Stimulated activated CD4-positive, alpha-beta T cell treated with anti-CD3 and anti-CD28 coated beads, Interleukin-2, amount 100 ng/mL, for 4 hours (primary cell): ENCODE results near the gene BBS1.

Experiments used
- DNase-seq: peaks from one replicate; pipeline ENCODE4 v3.0.0-alpha.2; 2020; ENCODE audit warnings: low read depth

BBS1 gene

DNA sequence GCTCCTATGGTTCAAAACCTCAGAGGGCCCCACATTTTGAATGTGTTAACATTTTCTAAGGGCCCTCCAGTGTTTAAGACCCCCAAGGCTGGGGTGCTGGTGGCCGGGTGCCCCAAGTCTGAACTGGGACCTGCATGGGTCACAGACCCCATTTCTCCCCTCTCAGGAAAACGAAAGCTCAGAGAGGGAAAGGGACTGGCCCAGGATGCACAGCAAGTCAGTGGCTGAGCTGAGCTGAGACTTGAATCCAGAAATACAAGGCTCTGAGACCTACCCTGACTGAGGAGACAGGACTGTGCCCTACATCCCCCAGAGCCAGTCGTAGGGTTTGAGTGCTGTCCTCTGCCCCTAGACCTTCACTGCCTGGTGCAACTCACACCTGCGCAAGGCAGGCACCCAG, 40.5 kb downstream of the BBS1 start:
- no peak for DNase-seq

DNA sequence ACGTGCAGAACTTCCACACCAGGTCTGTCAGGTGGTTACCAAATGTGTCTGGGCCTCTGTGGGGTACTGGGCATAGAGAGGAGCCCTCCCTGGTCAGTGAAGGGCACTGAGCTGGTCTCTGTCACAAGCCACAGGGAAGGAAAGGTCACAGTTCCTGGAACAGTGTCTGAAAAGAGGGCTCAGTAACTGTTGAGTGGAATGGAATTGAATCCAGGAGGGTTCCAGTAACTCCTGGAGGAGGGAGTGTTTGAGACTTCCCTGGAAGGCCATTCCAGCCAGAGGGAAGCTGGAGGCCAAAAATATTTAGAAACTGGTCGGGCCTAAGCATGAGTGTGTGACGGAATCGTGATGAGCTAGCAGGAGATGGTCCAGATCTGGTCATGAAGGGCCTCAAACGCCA, 44.2 kb downstream of the BBS1 start:
- no peak for DNase-seq

- DNase-seq: no peak
Observed at GRCh38 chr11:66555416-66555815, 45.0 kb downstream of the BBS1 start.

DNA sequence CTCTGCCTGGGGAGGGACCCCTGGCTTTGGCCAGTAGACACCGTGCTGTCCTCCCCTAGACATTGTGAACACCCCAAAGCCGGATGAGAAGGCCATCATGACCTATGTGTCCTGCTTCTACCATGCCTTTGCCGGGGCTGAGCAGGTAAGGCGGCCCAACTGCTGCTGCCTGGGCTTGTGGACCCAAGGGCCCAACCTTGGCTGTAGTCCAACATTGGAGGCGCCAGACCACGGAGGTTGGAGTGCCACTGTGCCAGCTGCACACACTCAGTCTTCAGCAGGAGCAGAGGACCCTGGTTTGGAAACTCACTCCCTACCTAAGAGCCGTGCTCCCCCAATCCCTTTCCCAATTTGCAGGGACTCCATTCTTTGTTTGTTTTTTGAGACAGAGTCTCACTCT, 45.7 kb downstream of the BBS1 start:
- no peak for DNase-seq

DNA sequence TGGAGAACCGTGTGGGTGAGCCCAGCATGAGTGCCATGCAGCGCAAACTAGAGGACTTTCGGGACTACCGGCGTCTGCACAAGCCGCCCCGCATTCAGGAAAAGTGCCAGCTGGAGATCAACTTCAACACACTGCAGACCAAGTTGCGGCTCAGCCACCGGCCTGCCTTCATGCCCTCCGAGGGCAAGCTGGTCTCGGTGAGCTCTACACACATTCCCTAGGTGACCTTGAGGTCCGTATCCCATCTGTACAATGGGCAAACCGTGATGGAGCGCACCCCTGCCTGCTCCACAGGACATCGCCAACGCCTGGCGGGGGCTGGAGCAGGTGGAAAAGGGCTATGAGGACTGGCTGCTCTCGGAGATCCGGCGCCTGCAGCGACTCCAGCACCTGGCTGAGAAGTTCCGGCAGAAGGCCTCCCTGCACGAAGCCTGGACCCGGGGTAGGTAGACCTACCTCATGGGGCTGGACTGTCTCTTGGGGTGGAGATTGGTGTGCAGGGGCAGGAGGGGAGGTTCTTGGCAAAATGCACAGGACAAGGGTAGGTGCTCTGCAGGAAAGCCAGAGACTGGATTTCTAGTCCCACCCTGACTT, 47.4 kb downstream of the BBS1 start:
- DNase-seq: no peak

DNA sequence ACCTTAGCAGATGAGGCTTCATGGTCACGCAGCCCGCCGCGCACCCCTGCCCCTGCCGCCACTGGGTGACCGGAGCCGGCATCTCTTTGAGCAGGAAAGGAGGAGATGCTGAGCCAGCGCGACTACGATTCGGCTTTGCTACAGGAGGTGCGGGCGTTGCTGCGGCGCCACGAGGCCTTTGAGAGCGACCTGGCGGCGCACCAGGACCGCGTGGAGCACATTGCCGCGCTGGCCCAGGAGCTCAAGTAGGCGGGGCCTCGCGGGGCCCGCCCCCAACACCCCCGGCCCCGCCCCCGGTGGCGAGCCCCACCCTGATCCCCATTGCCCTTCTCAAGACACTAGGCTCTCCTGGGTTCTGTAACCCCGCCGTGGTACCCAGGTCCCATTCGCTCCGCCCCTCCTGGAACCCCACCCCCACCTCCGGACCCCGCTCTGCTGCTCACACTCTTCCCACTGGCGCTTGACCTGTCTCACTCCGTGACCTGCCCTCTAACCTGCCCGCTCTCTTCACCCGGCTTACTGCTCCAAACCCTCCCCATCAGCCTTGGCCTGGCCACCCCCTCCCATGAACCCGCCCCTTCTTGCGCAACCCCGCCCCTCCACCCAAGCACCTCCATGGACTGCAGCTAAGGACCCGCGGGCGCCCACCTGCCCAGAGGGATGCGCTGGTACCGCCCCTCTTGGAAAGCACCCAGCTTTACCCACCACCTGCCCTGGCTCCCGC, 48.9 kb downstream of the BBS1 start:
- peak; percentile 41 for DNase-seq

DNA sequence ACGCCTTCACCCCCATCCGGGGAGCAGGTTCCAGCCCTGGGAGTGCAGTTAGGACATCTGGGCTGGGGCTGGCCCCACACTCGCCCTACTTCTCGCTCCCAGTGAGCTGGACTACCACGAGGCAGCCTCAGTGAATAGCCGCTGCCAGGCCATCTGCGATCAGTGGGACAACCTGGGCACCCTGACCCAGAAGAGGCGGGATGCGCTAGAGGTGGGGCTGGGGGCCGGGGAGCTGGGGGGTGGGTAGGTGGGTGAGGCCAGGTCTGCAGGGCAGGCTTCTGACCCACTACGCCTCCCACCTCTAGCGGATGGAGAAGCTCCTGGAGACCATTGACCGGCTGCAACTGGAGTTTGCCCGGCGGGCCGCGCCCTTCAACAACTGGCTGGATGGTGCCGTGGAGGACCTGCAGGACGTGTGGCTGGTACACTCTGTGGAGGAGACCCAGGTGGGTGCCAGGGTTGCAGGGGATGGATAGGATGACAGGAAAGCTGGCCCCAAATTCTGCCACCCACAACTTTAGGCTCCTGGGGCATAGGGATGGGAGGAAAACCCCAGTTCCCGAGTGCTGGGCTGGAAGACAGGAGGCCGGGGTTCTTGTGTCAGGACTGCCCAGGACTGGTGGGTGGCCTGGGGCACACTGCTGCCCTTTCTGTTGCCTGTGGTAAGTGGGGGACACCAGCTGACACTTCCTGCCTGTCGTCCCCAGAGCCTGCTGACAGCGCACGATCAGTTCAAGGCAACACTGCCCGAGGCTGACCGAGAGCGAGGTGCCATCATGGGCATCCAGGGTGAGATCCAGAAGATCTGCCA, 49.6 kb downstream of the BBS1 start:
- no peak for DNase-seq

DNA sequence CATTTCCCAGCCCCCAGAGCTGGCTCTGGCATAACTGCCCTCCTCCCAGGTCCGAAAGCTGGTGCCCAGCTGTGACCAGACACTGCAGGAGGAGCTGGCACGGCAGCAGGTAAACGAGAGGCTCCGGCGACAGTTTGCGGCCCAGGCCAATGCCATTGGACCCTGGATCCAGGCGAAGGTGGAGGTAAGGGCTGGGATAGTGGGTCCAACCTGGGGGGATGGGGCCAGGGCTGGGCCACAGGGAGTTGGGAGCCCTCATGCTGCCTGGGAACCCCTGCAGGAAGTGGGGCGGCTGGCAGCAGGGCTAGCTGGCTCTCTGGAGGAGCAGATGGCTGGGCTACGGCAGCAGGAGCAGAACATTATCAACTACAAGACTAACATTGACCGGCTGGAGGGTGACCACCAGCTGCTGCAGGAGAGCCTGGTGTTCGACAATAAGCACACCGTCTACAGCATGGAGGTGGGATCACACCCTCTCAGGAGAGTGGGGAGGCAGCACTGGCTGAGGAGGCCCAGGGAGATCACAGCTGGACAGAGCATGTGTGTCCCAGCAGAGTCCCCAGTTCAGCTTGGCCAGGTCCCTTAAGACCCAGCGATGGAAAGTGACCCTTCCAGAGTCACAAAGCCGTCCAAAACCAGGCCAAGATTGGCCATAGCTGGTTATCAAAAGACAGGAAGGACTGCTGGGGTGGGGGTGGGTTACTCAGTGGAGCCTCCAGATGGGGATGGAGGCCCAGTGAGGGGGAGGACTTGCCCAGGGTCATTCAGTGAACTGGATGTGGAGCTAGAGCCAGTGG, 50.9 kb downstream of the BBS1 start:
- no peak for DNase-seq

DNA sequence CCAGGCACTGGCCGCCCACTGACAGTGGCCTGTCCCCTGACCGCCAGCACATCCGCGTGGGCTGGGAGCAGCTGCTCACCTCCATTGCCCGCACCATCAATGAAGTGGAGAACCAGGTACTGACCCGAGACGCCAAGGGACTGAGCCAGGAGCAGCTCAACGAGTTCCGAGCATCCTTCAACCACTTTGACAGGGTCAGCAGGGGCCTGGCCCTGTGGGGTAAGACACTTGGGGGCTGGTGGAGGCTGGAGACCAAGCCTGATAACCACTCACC, 51.5 kb downstream of the BBS1 start:
- DNase-seq: no peak

- DNase-seq: no peak
Observed at GRCh38 chr11:66562275-66562674, 51.8 kb downstream of the BBS1 start.

DNA sequence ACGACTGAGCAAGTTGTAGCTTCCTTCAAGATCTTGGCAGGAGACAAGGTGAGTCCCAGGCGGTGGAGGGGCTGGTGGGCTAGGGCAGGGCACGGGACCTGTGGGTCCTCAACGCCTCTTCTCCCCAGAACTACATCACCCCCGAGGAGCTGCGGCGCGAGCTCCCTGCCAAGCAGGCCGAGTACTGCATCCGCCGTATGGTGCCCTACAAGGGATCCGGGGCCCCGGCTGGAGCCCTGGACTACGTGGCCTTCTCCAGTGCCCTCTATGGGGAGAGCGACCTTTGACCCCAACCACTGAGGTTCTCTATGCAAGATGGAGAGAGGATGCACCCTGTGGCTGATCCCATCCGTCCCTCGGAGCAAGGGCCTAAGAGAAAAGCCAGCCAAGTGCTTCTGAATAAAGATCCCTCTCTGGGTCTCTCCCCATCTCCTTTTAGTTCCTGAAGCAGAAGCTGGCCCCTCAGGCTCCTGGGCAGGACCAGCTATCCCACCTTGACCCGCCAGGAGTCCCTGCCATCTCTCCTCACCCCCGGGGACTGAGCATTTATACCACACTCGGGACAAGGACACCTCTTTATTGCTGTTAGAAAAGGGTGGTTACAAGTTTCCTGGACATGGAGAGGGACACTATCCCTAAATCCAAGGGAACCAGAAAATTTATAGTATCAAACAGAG, 52.6 kb downstream of the BBS1 start:
- no peak for DNase-seq

GRCh38 chr11:66563832-66564231, 53.4 kb downstream of the BBS1 start:
- DNase-seq: no peak

GRCh38 chr11:66564538-66564937, 54.1 kb downstream of the BBS1 start:
- no peak for DNase-seq

DNA sequence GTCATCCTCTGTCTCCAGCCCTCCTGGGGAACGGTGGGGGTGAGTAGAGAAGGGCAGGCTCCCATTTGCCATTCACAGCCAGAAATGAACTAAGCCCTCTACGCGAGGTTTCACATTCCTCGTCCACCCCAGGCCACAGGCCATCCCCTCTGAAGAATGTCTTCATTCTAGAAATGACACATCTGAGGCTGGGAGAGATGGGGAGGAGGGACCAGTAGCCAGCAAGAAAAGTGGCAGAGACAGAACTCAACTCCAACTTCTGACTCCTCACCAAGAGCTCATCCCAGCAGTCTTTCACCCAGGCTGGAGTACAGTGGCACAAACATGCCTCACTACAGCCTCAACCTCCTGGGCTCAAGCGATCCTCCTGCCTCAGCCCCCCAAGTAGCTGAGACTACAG, 54.5 kb downstream of the BBS1 start:
- no peak for DNase-seq

DNA sequence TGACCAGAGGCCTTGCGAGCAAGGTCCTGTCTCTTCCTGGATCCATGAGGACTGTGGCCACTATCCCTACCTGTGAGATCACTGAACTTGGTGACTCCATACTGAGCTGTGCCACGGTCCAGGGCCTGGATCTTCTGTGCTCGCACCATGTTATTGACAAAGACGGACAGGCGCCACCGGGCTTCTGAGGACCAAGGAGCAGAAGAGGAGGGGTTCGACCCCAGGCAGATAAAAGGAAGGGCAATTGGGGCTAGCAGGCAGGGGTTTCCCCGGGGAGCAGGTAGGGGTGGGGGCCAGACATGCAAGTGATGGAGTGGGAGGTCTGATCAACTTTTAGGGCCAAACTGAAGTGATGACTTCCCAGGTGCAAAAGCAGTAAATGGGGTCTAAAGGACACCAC, 55.8 kb downstream of the BBS1 start:
- no peak for DNase-seq

DNA sequence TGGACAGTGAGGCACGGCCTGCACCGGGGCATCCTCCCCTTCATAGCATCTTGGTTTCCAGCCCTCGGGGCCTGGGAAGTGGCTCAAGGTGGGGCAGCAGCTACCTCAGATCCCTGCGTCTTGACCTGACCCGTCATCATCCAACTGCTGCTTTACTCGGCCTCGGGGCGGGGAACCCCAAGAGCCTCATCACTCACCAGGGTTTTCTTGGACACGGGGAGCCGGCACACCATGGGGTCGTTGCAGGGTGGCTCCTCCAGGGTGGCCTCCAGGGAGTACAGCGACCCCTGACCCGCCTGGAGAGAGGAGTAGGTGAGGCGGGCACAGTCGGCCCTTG, 57.3 kb downstream of the BBS1 start:
- DNase-seq: no peak

DNA sequence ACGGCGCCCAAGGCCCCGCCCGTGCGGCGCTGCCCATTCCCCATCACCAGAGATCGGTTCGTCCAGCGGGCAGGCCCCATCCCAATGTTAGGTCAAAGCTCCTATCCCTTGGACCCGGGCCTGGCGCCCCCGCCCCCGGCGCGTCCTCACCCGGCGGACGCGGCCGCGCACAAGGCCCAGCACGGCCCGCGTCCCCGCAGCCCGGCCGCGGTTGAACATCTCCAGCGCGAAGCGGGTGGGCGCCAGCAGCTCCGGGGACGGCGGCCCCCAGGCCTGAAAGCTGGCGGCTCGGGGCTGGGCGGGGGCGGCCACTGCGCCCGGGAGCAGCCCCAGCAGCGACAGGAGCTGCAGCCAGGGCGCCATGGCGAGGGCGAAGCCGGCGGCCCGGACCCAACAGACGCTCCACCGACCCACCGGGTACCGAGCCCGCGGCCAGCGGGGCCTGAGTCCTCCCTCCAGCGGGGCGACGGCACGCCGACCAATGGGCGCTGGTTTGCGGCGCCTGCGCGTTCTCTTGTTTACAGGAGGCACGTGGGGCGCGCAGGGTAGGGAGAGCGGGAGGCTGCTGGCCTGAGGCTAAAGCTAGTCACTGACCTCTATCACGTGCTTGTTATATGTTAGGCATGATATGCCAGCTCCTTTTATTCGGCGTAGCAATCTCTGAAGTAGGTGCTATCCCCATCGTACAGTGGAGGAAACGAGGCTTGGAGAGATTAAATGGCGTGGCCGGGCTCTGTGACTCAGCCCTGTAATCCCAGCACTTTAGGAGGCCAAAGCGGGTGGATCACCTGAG, 57.9 kb downstream of the BBS1 start, which contains the start of gene CTSF:
Gene CTSF (minus strand): TSS at position 483 of the 793 bp plus-strand sequence. CDS start 120 bp downstream, at position 363.
- DNase-seq: peak; percentile 44

- DNase-seq: no peak
Observed at GRCh38 chr11:66569076-66569475, 58.6 kb downstream of the BBS1 start.

DNA sequence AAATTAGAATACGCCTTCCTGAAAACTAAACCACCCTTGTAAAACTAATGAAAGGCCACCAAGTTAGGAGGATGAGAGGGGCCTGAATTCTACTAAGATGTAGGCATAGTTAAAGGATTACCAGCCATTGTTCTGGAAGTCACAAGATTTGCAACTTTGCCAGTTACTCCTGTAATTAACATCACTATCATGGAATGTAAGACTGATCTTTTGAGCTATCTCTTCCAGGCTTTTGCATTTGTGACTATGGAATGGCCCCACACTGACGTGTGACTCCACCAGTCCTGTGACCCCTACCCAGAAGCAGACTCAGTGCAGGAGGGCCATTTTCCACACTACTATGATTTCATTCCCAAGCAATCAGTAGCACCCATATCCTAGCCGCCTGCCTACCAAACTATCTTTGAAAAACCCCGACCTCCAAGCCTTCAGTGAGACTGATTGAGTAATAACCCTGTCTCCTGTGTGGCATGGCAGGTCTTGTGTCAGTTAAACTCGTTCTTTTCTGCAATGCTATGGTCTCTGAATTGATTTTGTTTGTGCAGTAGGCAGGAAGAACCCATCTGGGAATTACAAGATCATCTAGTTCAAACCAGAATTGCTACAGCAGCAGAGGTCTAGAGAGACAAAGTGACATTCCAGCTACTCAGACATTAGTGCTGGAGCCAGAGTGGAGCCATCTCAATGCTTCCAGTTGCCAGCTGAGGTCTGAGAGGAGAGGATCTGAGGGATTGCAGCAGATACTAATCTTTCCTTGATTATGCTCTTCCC, 59.8 kb downstream of the BBS1 start:
- DNase-seq: no peak

GRCh38 chr11:66570850-66571180, 60.4 kb downstream of the BBS1 start:
- DNase-seq: no peak
